GM12878 (cell line): ENCODE data around the gene MPHOSPH9. TPM values are rescaled to one million over a fixed set of nuclear protein-coding genes. Genes with fewer than 3 reads are reported as not detected.

Experiments used
- CEBPB ChIP-seq, 2 experiments: fragments of 150-350 bp in 1 of 2; IDR thresholded peaks; 2 replicates each; pipeline ENCODE4 v1.6.1; 2012 to 2014; ENCODE audit warnings: low read depth in 2 of 2, low read length in 2 of 2, borderline replicate concordance in 1 of 2, inconsistent platforms in 1 of 2
- CREB1 ChIP-seq: IDR thresholded peaks from 2 replicates; pipeline ENCODE4 v1.6.1; 2012; ENCODE audit warnings: low read depth, mild to moderate bottlenecking, inconsistent platforms
- RBBP5 ChIP-seq: fragments of 200-600 bp; sonication (generic); conservative IDR thresholded peaks from 2 replicates; pipeline ENCODE4 v1.6.1; 2016
- YBX1 ChIP-seq: fragments of 450-650 bp; IDR thresholded peaks from 2 replicates; pipeline ENCODE4 v1.6.1; 2016; ENCODE audit warnings: antibody characterized with exemption
- YY1 ChIP-seq: IDR thresholded peaks from 2 replicates; pipeline ENCODE4 v1.6.1; 2011; ENCODE audit warnings: low read depth, mild to moderate bottlenecking, low read length
- polyA plus RNA-seq, 11 experiments: library from polyadenylated mRNA; depleted of rRNA in 4 of 11; unstranded in 6 of 11; stranded (reverse) in 5 of 11; fragments of >200 nt; fragmentation: Nextera tagmentation in 4 of 11; fragmentation: Illumina TruSeq in 1 of 11; extraction: Ambion mirVana in 4 of 11; extraction: Trizol in 1 of 11; gene quantifications; 1 replicate in 1 of 11; 2 replicates in 10 of 11; pipeline versions ENCODE4 v1.2.1 to v1.2.3, GENCODE V29; 2011 to 2016; ENCODE audit warnings: inconsistent platforms in 2 of 11, missing spikeins in 2 of 11, low read depth in 1 of 11
- total RNA-seq, 4 experiments: library from RNA; depleted of rRNA in 3 of 4; stranded (reverse); fragments of >200 nt in 3 of 4; fragmentation: Illumina TruSeq in 1 of 4; extraction: Trizol in 1 of 4; gene quantifications; 2 replicates each; pipeline versions ENCODE4 v1.2.1 to v1.2.3, GENCODE V29; 2013 to 2021
- TF ChIP-seq, protein P1 (sequence below): fragments of 450-650 bp; formaldehyde crosslinking; IDR thresholded peaks from 2 replicates; pipeline ENCODE4 v1.5.0; 2022; ENCODE audit warnings: mild to moderate bottlenecking, missing genetic modification characterization
- TF ChIP-seq, protein P2 (sequence below): fragments of 450-650 bp; IDR thresholded peaks from 2 replicates; pipeline ENCODE4 v1.6.1; 2018; ENCODE audit warnings: mild to moderate bottlenecking, low read depth, moderate library complexity; ENCODE audit not compliant: partially characterized antibody
- TF ChIP-seq, protein P3 (sequence below): fragments of 450-650 bp; IDR thresholded peaks from 2 replicates; pipeline ENCODE4 v1.6.1; 2016; ENCODE audit warnings: mild to moderate bottlenecking, moderate library complexity, borderline replicate concordance

Gene MPHOSPH9
- total and polyA plus RNA-seq, 10 of the 15 experiments (the other 5 are each of a cell fraction or from before 2014, with no cell fraction given) = 11.5 to 72.2 (median 45.7) TPM

DNA sequence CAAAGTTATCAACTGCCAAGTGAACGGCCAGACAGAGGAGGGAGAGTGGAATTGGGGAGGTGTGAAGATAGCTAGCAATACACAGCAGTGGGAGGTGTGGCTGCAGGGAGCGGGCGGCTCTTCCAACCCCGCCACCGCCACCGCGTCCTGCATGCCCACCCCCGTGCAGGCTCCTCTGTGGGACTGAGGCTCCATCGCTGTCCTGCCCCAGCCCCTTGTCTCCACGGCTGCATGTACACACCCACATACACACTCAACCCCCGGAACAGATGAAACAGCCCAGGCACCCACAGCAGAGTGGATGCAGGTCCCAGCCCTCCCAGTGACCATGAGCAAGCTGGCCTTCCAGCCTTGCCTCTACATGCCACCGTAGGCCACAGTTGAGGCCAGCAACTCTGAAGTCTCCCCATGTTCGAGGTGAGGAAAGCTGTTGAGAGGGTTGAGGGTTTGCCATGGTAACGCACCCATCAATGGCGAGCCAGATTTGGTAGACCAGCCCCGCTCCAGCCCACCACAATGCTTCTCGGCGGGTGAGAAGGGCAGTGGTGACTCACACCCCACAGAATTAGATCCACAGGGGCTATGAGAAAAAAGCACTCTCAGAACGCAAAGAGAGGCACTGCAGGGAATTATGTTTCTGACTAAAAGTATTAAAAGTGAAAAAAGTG, 121.3 kb downstream of the MPHOSPH9 start (continued):
- TF ChIP-seq, protein P1, sequence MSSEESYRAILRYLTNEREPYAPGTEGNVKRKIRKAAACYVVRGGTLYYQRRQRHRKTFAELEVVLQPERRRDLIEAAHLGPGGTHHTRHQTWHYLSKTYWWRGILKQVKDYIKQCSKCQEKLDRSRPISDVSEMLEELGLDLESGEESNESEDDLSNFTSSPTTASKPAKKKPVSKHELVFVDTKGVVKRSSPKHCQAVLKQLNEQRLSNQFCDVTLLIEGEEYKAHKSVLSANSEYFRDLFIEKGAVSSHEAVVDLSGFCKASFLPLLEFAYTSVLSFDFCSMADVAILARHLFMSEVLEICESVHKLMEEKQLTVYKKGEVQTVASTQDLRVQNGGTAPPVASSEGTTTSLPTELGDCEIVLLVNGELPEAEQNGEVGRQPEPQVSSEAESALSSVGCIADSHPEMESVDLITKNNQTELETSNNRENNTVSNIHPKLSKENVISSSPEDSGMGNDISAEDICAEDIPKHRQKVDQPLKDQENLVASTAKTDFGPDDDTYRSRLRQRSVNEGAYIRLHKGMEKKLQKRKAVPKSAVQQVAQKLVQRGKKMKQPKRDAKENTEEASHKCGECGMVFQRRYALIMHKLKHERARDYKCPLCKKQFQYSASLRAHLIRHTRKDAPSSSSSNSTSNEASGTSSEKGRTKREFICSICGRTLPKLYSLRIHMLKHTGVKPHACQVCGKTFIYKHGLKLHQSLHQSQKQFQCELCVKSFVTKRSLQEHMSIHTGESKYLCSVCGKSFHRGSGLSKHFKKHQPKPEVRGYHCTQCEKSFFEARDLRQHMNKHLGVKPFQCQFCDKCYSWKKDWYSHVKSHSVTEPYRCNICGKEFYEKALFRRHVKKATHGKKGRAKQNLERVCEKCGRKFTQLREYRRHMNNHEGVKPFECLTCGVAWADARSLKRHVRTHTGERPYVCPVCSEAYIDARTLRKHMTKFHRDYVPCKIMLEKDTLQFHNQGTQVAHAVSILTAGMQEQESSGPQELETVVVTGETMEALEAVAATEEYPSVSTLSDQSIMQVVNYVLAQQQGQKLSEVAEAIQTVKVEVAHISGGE = no peak
- TF ChIP-seq CEBPB (IDR thresholded peaks at IDR 0.05; ENCODE audit: borderline replicate concordance in 1 of 2, low read depth in 2 of 2, low read length in 2 of 2) (no peak), YY1 (no peak), CREB1 (no peak), YBX1 (no peak), RBBP5 (no peak)
- TF ChIP-seq, protein P2, sequence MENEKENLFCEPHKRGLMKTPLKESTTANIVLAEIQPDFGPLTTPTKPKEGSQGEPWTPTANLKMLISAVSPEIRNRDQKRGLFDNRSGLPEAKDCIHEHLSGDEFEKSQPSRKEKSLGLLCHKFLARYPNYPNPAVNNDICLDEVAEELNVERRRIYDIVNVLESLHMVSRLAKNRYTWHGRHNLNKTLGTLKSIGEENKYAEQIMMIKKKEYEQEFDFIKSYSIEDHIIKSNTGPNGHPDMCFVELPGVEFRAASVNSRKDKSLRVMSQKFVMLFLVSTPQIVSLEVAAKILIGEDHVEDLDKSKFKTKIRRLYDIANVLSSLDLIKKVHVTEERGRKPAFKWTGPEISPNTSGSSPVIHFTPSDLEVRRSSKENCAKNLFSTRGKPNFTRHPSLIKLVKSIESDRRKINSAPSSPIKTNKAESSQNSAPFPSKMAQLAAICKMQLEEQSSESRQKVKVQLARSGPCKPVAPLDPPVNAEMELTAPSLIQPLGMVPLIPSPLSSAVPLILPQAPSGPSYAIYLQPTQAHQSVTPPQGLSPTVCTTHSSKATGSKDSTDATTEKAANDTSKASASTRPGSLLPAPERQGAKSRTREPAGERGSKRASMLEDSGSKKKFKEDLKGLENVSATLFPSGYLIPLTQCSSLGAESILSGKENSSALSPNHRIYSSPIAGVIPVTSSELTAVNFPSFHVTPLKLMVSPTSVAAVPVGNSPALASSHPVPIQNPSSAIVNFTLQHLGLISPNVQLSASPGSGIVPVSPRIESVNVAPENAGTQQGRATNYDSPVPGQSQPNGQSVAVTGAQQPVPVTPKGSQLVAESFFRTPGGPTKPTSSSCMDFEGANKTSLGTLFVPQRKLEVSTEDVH = no peak
- TF ChIP-seq, protein P3, sequence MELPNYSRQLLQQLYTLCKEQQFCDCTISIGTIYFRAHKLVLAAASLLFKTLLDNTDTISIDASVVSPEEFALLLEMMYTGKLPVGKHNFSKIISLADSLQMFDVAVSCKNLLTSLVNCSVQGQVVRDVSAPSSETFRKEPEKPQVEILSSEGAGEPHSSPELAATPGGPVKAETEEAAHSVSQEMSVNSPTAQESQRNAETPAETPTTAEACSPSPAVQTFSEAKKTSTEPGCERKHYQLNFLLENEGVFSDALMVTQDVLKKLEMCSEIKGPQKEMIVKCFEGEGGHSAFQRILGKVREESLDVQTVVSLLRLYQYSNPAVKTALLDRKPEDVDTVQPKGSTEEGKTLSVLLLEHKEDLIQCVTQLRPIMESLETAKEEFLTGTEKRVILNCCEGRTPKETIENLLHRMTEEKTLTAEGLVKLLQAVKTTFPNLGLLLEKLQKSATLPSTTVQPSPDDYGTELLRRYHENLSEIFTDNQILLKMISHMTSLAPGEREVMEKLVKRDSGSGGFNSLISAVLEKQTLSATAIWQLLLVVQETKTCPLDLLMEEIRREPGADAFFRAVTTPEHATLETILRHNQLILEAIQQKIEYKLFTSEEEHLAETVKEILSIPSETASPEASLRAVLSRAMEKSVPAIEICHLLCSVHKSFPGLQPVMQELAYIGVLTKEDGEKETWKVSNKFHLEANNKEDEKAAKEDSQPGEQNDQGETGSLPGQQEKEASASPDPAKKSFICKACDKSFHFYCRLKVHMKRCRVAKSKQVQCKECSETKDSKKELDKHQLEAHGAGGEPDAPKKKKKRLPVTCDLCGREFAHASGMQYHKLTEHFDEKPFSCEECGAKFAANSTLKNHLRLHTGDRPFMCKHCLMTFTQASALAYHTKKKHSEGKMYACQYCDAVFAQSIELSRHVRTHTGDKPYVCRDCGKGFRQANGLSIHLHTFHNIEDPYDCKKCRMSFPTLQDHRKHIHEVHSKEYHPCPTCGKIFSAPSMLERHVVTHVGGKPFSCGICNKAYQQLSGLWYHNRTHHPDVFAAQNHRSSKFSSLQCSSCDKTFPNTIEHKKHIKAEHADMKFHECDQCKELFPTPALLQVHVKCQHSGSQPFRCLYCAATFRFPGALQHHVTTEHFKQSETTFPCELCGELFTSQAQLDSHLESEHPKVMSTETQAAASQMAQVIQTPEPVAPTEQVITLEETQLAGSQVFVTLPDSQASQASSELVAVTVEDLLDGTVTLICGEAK = no peak
- TF ChIP-seq, all 136 proteins: peak for 0
